Activated CD8-positive, alpha-beta memory T cell treated with anti-CD3 and anti-CD28 coated beads for 4 hours (primary cell): Measurements from ENCODE around the gene B9D1.

Experiments
- DNase-seq, 2 donors: peaks; one replicate each; pipeline ENCODE4 v3.0.0-alpha.2; 2020; ENCODE audit warnings: low read depth in 2 of 2

Gene B9D1

GRCh38 chr17:19304209-19304608, 58.3 kb downstream of the B9D1 start:
- DNase-seq: no peak

- DNase-seq: no peak
Measured at GRCh38 chr17:19303367-19303776, 59.2 kb downstream of the B9D1 start.

- no peak for DNase-seq
Measured at GRCh38 chr17:19302791-19303331, 59.7 kb downstream of the B9D1 start.

GRCh38 chr17:19301973-19302372, 60.5 kb downstream of the B9D1 start:
- DNase-seq: no peak

GRCh38 chr17:19301274-19301951, 61.1 kb downstream of the B9D1 start:
- no peak for DNase-seq

GRCh38 chr17:19299866-19300265, 62.7 kb downstream of the B9D1 start:
- no peak for DNase-seq

- no peak for DNase-seq
Measured at GRCh38 chr17:19299214-19299747, 63.2 kb downstream of the B9D1 start.

GRCh38 chr17:19298569-19299213, 63.8 kb downstream of the B9D1 start:
- no peak for DNase-seq

GRCh38 chr17:19296786-19297778, 65.4 kb downstream of the B9D1 start:
- DNase-seq: no peak

- DNase-seq: no peak
Measured at GRCh38 chr17:19295473-19296135, 66.9 kb downstream of the B9D1 start.

- DNase-seq: no peak
Measured at GRCh38 chr17:19294443-19294842, 68.1 kb downstream of the B9D1 start.
